GM23338 (cell line): ENCODE data around the gene CCN5.

Experiments
- CREB1 ChIP-seq: fragments of 250-450 bp; sonication (Bioruptor Pico); IDR thresholded peaks from 2 replicates; pipeline ENCODE4 v1.5.0; 2020; ENCODE audit warnings: low read depth, mild to moderate bottlenecking, moderate library complexity
- CTCF ChIP-seq, 2 experiments: fragments of 200-600 bp in 1 of 2; sonication (generic) in 1 of 2; conservative IDR thresholded peaks; 2 replicates each; pipeline versions ENCODE4 v1.5.1 to v1.6.1; 2016 to 2017; ENCODE audit warnings: antibody characterized with exemption in 2 of 2, low read depth in 2 of 2, mild to moderate bottlenecking in 2 of 2, moderate library complexity in 1 of 2
- EZH2 ChIP-seq: fragments of 200-600 bp; sonication (generic); IDR thresholded peaks from one replicate; pipeline ENCODE4 v1.8.0; 2017; ENCODE audit warnings: antibody characterized with exemption, mild to moderate bottlenecking, low read depth; ENCODE audit not compliant: unreplicated experiment
- EZH2phosphoT487 ChIP-seq: fragments of 200-600 bp; sonication (generic); IDR thresholded peaks from one replicate; pipeline ENCODE4 v1.8.1; 2018; ENCODE audit warnings: antibody characterized with exemption; ENCODE audit not compliant: unreplicated experiment
- JUNB ChIP-seq: IDR thresholded peaks from one replicate; pipeline ENCODE4 v1.6.1; 2016; ENCODE audit warnings: antibody characterized with exemption; ENCODE audit not compliant: unreplicated experiment
- POLR2AphosphoS5 ChIP-seq: IDR thresholded peaks from 2 replicates; pipeline ENCODE4 v1.6.1; 2016; ENCODE audit warnings: antibody characterized with exemption, low read depth
- STAT1 ChIP-seq: IDR thresholded peaks from one replicate; pipeline ENCODE4 v1.6.1; 2016; ENCODE audit warnings: antibody characterized with exemption; ENCODE audit not compliant: unreplicated experiment
- ZNF114 ChIP-seq: fragments of 250-450 bp; sonication (Bioruptor Pico); IDR thresholded peaks from 2 replicates; pipeline ENCODE4 v1.5.0; 2020; ENCODE audit warnings: mild to moderate bottlenecking, moderate library complexity
- ZNF331 ChIP-seq: fragments of 250-450 bp; sonication (Bioruptor Pico); IDR thresholded peaks from 2 replicates; pipeline ENCODE4 v1.5.0; 2020; ENCODE audit warnings: low read depth, mild to moderate bottlenecking, moderate library complexity
- TF ChIP-seq, protein P1 (sequence below): IDR thresholded peaks from one replicate; pipeline ENCODE4 v1.6.1; 2018; ENCODE audit warnings: antibody characterized with exemption; ENCODE audit not compliant: unreplicated experiment
- TF ChIP-seq, protein P2 (sequence below): IDR thresholded peaks from 2 replicates; pipeline ENCODE4 v1.6.1; 2016; ENCODE audit warnings: antibody characterized with exemption
- TF ChIP-seq, protein P3 (sequence below): fragments of 250-450 bp; sonication (Bioruptor Pico); IDR thresholded peaks from 2 replicates; pipeline ENCODE4 v1.5.0; 2020; ENCODE audit warnings: mild to moderate bottlenecking, moderate library complexity

DNA sequence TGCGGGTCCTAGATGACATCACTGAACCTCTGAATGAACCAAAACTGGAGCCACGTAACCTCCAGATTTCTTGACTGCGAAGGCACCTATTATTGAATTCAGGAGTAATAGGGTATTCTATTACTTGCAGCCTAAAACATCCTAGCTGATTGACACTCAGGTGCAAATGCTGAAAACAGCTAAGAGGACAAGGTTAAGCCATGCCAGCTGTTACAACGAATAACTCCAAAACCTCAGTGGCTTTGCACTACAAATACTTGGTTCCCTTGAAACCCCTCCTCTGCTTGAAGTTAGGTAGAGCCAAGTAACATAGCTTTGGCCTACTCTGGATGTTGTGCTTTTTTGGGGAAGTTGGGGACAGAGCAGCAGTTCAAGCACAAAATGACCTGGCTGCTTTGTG, 21.0 kb upstream of the CCN5 start:
- TF ChIP-seq CTCF (conservative IDR thresholded peaks at IDR 0.05; ENCODE audit: low read depth in 2 of 2) (no peak), EZH2phosphoT487 (no peak), EZH2 (no peak), POLR2AphosphoS5 (no peak), ZNF114 (CRISPR knock-in tag) (no peak), ZNF331 (no peak), CREB1 (CRISPR knock-in tag) (no peak), JUNB (no peak), STAT1 (no peak)
- TF ChIP-seq, protein P1, sequence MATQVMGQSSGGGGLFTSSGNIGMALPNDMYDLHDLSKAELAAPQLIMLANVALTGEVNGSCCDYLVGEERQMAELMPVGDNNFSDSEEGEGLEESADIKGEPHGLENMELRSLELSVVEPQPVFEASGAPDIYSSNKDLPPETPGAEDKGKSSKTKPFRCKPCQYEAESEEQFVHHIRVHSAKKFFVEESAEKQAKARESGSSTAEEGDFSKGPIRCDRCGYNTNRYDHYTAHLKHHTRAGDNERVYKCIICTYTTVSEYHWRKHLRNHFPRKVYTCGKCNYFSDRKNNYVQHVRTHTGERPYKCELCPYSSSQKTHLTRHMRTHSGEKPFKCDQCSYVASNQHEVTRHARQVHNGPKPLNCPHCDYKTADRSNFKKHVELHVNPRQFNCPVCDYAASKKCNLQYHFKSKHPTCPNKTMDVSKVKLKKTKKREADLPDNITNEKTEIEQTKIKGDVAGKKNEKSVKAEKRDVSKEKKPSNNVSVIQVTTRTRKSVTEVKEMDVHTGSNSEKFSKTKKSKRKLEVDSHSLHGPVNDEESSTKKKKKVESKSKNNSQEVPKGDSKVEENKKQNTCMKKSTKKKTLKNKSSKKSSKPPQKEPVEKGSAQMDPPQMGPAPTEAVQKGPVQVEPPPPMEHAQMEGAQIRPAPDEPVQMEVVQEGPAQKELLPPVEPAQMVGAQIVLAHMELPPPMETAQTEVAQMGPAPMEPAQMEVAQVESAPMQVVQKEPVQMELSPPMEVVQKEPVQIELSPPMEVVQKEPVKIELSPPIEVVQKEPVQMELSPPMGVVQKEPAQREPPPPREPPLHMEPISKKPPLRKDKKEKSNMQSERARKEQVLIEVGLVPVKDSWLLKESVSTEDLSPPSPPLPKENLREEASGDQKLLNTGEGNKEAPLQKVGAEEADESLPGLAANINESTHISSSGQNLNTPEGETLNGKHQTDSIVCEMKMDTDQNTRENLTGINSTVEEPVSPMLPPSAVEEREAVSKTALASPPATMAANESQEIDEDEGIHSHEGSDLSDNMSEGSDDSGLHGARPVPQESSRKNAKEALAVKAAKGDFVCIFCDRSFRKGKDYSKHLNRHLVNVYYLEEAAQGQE, result no peak
- TF ChIP-seq, protein P2, sequence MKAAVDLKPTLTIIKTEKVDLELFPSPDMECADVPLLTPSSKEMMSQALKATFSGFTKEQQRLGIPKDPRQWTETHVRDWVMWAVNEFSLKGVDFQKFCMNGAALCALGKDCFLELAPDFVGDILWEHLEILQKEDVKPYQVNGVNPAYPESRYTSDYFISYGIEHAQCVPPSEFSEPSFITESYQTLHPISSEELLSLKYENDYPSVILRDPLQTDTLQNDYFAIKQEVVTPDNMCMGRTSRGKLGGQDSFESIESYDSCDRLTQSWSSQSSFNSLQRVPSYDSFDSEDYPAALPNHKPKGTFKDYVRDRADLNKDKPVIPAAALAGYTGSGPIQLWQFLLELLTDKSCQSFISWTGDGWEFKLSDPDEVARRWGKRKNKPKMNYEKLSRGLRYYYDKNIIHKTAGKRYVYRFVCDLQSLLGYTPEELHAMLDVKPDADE, result no peak
- TF ChIP-seq, protein P3, sequence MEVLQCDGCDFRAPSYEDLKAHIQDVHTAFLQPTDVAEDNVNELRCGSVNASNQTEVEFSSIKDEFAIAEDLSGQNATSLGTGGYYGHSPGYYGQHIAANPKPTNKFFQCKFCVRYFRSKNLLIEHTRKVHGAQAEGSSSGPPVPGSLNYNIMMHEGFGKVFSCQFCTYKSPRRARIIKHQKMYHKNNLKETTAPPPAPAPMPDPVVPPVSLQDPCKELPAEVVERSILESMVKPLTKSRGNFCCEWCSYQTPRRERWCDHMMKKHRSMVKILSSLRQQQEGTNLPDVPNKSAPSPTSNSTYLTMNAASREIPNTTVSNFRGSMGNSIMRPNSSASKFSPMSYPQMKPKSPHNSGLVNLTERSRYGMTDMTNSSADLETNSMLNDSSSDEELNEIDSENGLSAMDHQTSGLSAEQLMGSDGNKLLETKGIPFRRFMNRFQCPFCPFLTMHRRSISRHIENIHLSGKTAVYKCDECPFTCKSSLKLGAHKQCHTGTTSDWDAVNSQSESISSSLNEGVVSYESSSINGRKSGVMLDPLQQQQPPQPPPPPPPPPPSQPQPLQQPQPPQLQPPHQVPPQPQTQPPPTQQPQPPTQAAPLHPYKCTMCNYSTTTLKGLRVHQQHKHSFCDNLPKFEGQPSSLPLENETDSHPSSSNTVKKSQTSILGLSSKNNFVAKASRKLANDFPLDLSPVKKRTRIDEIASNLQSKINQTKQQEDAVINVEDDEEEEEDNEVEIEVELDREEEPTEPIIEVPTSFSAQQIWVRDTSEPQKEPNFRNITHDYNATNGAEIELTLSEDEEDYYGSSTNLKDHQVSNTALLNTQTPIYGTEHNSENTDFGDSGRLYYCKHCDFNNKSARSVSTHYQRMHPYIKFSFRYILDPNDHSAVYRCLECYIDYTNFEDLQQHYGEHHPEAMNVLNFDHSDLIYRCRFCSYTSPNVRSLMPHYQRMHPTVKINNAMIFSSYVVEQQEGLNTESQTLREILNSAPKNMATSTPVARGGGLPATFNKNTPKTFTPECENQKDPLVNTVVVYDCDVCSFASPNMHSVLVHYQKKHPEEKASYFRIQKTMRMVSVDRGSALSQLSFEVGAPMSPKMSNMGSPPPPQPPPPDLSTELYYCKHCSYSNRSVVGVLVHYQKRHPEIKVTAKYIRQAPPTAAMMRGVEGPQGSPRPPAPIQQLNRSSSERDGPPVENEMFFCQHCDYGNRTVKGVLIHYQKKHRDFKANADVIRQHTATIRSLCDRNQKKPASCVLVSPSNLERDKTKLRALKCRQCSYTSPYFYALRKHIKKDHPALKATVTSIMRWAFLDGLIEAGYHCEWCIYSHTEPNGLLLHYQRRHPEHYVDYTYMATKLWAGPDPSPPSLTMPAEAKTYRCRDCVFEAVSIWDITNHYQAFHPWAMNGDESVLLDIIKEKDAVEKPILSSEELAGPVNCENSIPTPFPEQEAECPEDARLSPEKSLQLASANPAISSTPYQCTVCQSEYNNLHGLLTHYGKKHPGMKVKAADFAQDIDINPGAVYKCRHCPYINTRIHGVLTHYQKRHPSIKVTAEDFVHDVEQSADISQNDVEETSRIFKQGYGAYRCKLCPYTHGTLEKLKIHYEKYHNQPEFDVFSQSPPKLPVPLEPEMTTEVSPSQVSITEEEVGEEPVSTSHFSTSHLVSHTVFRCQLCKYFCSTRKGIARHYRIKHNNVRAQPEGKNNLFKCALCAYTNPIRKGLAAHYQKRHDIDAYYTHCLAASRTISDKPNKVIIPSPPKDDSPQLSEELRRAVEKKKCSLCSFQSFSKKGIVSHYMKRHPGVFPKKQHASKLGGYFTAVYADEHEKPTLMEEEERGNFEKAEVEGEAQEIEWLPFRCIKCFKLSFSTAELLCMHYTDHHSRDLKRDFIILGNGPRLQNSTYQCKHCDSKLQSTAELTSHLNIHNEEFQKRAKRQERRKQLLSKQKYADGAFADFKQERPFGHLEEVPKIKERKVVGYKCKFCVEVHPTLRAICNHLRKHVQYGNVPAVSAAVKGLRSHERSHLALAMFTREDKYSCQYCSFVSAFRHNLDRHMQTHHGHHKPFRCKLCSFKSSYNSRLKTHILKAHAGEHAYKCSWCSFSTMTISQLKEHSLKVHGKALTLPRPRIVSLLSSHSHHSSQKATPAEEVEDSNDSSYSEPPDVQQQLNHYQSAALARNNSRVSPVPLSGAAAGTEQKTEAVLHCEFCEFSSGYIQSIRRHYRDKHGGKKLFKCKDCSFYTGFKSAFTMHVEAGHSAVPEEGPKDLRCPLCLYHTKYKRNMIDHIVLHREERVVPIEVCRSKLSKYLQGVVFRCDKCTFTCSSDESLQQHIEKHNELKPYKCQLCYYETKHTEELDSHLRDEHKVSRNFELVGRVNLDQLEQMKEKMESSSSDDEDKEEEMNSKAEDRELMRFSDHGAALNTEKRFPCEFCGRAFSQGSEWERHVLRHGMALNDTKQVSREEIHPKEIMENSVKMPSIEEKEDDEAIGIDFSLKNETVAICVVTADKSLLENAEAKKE (CRISPR knock-in tag), result no peak
